Vagina (tissue), 2 donors: Measurements from ENCODE around the gene RPS6KA2. TPM values are rescaled to one million over a fixed set of nuclear protein-coding genes. Genes with fewer than 3 reads are reported as not detected.

ENCODE experiments used
- DNase-seq, 2 donors: peaks; one replicate each; pipeline ENCODE4 v3.0.0-alpha.2; 2017; ENCODE audit errors: extremely low spot score in 2 of 2
- H3K27ac ChIP-seq: fragments of 200-600 bp; sonication (generic); one replicate; pipeline ENCODE4 v1.5.1; 2019
- H3K27me3 ChIP-seq: fragments of 200-600 bp; sonication (generic); one replicate; pipeline ENCODE4 v1.5.1; 2019
- H3K36me3 ChIP-seq, 2 donors: fragments of 200-600 bp; sonication (generic); one replicate each; pipeline ENCODE4 v1.5.1; 2017 to 2019
- H3K4me1 ChIP-seq: fragments of 200-600 bp; sonication (generic); one replicate; pipeline ENCODE4 v1.5.1; 2019
- H3K4me3 ChIP-seq, 2 donors: fragments of 200-600 bp; sonication (generic); 1 replicate in 1 of 2; 2 replicates in 1 of 2; pipeline ENCODE4 v1.5.1; 2016 to 2019
- H3K9me3 ChIP-seq: fragments of 200-600 bp; sonication (generic); one replicate; pipeline ENCODE4 v1.5.1; 2019
- POLR2A ChIP-seq, 2 donors: fragments of 450-650 bp; IDR thresholded peaks; one replicate each; pipeline ENCODE4 v1.6.1; 2017; ENCODE audit warnings: antibody characterized with exemption in 2 of 2, mild to moderate bottlenecking in 2 of 2, moderate library complexity in 2 of 2
- POLR2AphosphoS5 ChIP-seq, 2 donors: sonication (generic); formaldehyde crosslinking; IDR thresholded peaks; one replicate each; pipeline ENCODE4 v1.9.0; 2017; ENCODE audit warnings: antibody characterized with exemption in 2 of 2, mild to moderate bottlenecking in 2 of 2, low read depth in 1 of 2; ENCODE audit not compliant: insufficient read depth in 1 of 2
- intact Hi-C: fragments of 100-400 bp; cut with DNase I; formaldehyde crosslinking; loops from one replicate; pipeline ENCODE4 v1.15.1; 2023
- total RNA-seq: library from RNA; depleted of rRNA; stranded (reverse); fragments of >200 nt; gene quantifications from one replicate; pipeline ENCODE4 v1.2.3, GENCODE V29; 2016
- TF ChIP-seq, protein P1 (sequence below), 3 experiments: fragments of 450-650 bp in 2 of 3; fragments of 200-600 bp in 1 of 3; sonication (generic) in 1 of 3; IDR thresholded peaks; one replicate each; pipeline ENCODE4 v1.5.1; 2017 to 2019; ENCODE audit warnings: antibody characterized with exemption in 3 of 3, mild to moderate bottlenecking in 2 of 3, moderate library complexity in 2 of 3

Gene RPS6KA2
- total RNA-seq, 1 donor from 2014 or later: 65.1 TPM

DNA sequence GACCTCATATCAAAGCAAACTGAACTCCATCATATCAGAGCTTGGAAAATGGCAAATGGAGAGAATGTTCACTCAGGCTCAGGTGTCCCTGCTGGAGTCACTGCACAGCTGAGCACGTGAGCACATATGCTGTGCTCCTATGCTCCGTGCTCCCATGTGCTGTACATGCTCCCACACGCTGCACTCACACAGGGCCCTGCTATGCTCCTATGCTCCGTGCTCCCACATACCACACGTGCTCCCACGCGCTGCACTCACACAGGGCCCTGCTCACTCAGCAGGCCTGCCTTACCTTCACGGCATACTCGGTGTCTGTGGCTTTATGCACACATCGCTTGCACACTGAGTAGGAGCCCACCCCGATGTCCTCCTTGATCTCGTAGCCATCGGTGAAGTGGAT, 178.6 kb downstream of the RPS6KA2 start:
- intact Hi-C loops: no loop called here
- no peak overlapping the region for H3K27ac ChIP-seq
- no peaks in the 10 kb centered on the region for H3K9me3 ChIP-seq
- no peak overlapping the region for H3K4me3 ChIP-seq
- H3K36me3 ChIP-seq: peaks cover 0 to 29% of the 10 kb centered on the region in 2 donors
- H3K4me1 ChIP-seq: no peaks in the 10 kb centered on the region
- H3K27me3 ChIP-seq: no peaks in the 10 kb centered on the region
- TF ChIP-seq POLR2A (IDR thresholded peaks at IDR 0.05): no peak
- TF ChIP-seq, protein P1, sequence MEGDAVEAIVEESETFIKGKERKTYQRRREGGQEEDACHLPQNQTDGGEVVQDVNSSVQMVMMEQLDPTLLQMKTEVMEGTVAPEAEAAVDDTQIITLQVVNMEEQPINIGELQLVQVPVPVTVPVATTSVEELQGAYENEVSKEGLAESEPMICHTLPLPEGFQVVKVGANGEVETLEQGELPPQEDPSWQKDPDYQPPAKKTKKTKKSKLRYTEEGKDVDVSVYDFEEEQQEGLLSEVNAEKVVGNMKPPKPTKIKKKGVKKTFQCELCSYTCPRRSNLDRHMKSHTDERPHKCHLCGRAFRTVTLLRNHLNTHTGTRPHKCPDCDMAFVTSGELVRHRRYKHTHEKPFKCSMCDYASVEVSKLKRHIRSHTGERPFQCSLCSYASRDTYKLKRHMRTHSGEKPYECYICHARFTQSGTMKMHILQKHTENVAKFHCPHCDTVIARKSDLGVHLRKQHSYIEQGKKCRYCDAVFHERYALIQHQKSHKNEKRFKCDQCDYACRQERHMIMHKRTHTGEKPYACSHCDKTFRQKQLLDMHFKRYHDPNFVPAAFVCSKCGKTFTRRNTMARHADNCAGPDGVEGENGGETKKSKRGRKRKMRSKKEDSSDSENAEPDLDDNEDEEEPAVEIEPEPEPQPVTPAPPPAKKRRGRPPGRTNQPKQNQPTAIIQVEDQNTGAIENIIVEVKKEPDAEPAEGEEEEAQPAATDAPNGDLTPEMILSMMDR (IDR thresholded peaks at IDR 0.05): no peak
- TF ChIP-seq POLR2AphosphoS5 (IDR thresholded peaks at IDR 0.05; ENCODE audit: insufficient read depth in 1 of 2, low read depth in 1 of 2): no peak
- DNase-seq: no peak

DNA sequence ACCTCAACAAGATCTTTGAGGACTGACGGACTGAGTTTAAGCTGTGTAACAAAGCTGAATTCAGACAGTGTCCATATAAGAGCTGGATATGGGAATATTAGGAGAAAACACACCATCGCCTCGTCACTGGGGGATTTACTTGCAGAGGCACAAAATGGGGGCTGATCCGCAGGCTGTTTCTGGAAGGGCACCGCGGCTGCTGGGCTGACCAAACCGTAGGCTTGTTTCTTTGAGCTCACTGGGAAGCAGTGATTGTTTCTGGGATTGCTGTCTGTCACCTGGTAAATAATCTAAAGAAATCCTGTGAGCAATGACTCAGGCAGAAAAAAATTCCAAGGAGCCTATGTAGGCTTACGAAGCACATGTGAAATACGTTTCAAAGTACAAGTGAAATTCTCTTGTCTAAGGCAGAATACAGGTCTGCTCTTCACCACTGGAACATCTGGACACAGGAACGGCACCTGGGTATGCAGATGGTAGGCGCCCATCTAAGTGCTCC, 180.4 kb downstream of the RPS6KA2 start:
- TF ChIP-seq POLR2A (IDR thresholded peaks at IDR 0.05): no peak
- TF ChIP-seq, protein P1 (IDR thresholded peaks at IDR 0.05): no peak
- TF ChIP-seq POLR2AphosphoS5 (IDR thresholded peaks at IDR 0.05; ENCODE audit: insufficient read depth in 1 of 2, low read depth in 1 of 2): no peak
- no peaks in the 10 kb centered on the region for H3K4me1 ChIP-seq
- no peak for DNase-seq
- H3K27me3 ChIP-seq: no peaks in the 10 kb centered on the region
- H3K4me3 ChIP-seq: no peak overlapping the region
- no peak overlapping the region for H3K27ac ChIP-seq
- peaks cover 0 to 29% of the 10 kb centered on the region in 2 donors for H3K36me3 ChIP-seq
- no peaks in the 10 kb centered on the region for H3K9me3 ChIP-seq
- intact Hi-C loops: no loop called here

DNA sequence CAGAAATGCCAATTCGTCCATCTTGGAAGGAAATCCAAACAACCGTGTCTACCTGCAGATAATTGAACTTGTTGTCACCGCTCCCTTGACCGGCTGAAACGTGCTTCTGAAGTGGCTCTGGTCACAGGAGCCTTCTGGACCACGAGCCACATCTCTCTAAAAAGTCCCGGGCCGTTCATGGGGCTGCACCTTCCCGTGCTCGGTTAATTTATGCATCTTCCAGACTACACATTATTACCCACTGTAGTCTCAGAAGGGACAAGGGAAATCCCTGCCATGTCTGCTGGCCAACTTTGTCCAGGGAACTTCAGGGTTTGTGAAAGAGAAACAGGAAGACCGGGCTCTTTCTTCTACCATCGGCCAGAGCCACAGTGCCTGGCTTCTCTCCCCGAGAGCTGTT, 180.9 kb downstream of the RPS6KA2 start:
- intact Hi-C loops: no loop called here
- TF ChIP-seq POLR2AphosphoS5 (IDR thresholded peaks at IDR 0.05; ENCODE audit: insufficient read depth in 1 of 2, low read depth in 1 of 2) (no peak), POLR2A (IDR thresholded peaks at IDR 0.05) (no peak)
- TF ChIP-seq, protein P1 (IDR thresholded peaks at IDR 0.05): no peak
- peaks cover 0 to 29% of the 10 kb centered on the region in 2 donors for H3K36me3 ChIP-seq
- no peak for DNase-seq
- no peaks in the 10 kb centered on the region for H3K9me3 ChIP-seq
- H3K27ac ChIP-seq: no peak overlapping the region
- no peaks in the 10 kb centered on the region for H3K4me1 ChIP-seq
- no peak overlapping the region for H3K4me3 ChIP-seq
- no peaks in the 10 kb centered on the region for H3K27me3 ChIP-seq

DNA sequence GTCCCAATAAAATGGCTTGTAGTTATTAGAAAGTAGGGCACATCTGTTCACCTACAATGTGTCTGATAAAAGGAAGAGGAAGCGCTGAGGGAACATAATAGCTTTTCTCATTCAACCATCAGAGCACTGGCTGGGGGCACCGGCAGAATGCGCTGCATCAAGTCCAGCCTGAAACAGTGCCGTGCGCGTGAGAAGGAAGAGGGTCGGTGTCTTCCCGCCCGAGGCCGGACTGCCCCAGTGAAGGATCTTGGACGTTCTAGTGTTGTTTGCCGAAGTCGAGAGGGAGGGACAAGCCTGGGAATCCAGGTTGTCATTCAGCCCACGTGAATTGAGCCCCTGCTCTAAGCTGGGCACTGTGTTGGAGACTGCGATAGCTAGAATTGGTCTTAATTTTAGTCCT, 182.6 kb downstream of the RPS6KA2 start:
- TF ChIP-seq POLR2A (IDR thresholded peaks at IDR 0.05) (no peak), POLR2AphosphoS5 (IDR thresholded peaks at IDR 0.05; ENCODE audit: insufficient read depth in 1 of 2, low read depth in 1 of 2) (no peak)
- TF ChIP-seq, protein P1 (IDR thresholded peaks at IDR 0.05): no peak
- Histone ChIP-seq H3K27me3 (no peaks in the 10 kb centered on the region), H3K27ac (no peak overlapping the region), H3K9me3 (no peaks in the 10 kb centered on the region), H3K4me1 (no peaks in the 10 kb centered on the region), H3K36me3 (peaks cover 0 to 29% of the 10 kb centered on the region in 2 donors), H3K4me3 (no peak overlapping the region)
- intact Hi-C loops: no loop called here
- DNase-seq: no peak

DNA sequence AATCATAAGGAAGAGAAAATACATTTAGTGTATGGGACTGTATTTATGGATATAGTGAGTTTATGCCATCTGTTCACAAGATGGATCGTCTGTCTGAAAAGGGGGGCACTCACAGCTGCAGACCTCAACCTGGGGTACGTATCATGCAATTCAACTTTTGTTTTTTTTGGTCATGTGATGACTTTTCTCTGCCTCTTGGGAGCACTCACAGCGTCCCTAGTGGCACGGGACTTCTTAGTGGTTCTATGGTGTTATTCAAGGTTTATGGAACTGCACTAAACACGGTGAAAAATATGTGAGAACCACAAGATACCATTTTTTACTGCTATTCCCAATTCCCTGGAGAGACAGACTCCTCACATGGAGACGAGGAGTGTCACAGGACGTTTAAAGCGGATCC, 183.9 kb downstream of the RPS6KA2 start:
- Histone ChIP-seq H3K27me3 (no peaks in the 10 kb centered on the region), H3K9me3 (no peaks in the 10 kb centered on the region), H3K27ac (no peak overlapping the region), H3K36me3 (peaks cover 0 to 22% of the 10 kb centered on the region in 2 donors), H3K4me1 (no peaks in the 10 kb centered on the region), H3K4me3 (no peak overlapping the region)
- DNase-seq: no peak
- intact Hi-C loops: no loop called here
- TF ChIP-seq, protein P1 (IDR thresholded peaks at IDR 0.05): no peak
- TF ChIP-seq POLR2AphosphoS5 (IDR thresholded peaks at IDR 0.05; ENCODE audit: insufficient read depth in 1 of 2, low read depth in 1 of 2): no peak
- TF ChIP-seq POLR2A (IDR thresholded peaks at IDR 0.05): no peak
